ENCODE measurements around the gene PHKA2. TPM values are rescaled to one million over a fixed set of nuclear protein-coding genes. Genes with fewer than 3 reads are reported as not detected.

PHKA2 gene
- total RNA-seq, 1 donor from 2014 or later = 41.2 TPM

GRCh38 chrX:18964026-18964425 is 19.9 kb downstream of the PHKA2 start:
- no peak overlapping the region for H3K27ac ChIP-seq (replicated peaks)
- H3K27me3 ChIP-seq (ENCODE audit: low read depth) = no peaks in the 10 kb centered on the region
- H3K4me3 ChIP-seq = no peak overlapping the region
- no peaks in the 10 kb centered on the region for H3K36me3 ChIP-seq
- DNase-seq = no peak
- no peak for TF ChIP-seq CTCF (IDR thresholded peaks at IDR 0.05; ENCODE audit: borderline replicate concordance)
- intact Hi-C loops (cut with micrococcal nuclease) = no loop called here
- H3K4me1 ChIP-seq = peaks cover 10% of the 10 kb centered on the region
- H3K9me3 ChIP-seq (replicated peaks) = no peaks in the 10 kb centered on the region

GRCh38 chrX:18962329-18962728 is 21.6 kb downstream of the PHKA2 start:
- no peak for TF ChIP-seq CTCF (IDR thresholded peaks at IDR 0.05; ENCODE audit: borderline replicate concordance)
- intact Hi-C loops (cut with micrococcal nuclease) = no loop called here
- no peak overlapping the region for H3K27ac ChIP-seq (replicated peaks)

GRCh38 chrX:18961686-18962085 is 22.2 kb downstream of the PHKA2 start:
- intact Hi-C loops (cut with micrococcal nuclease) = no loop called here
- Histone ChIP-seq H3K36me3 (no peaks in the 10 kb centered on the region), H3K27me3 (ENCODE audit: low read depth) (no peaks in the 10 kb centered on the region), H3K4me3 (no peak overlapping the region), H3K4me1 (peaks cover 10% of the 10 kb centered on the region), H3K27ac (replicated peaks) (no peak overlapping the region), H3K9me3 (replicated peaks) (no peaks in the 10 kb centered on the region)
- DNase-seq = no peak
- TF ChIP-seq CTCF (IDR thresholded peaks at IDR 0.05; ENCODE audit: borderline replicate concordance) = no peak

More at GRCh38 chrX:18962329-18962728, 21.6 kb downstream of the PHKA2 start:
- DNase-seq = no peak
- Histone ChIP-seq H3K4me3 (no peak overlapping the region), H3K9me3 (replicated peaks) (no peaks in the 10 kb centered on the region), H3K36me3 (no peaks in the 10 kb centered on the region), H3K4me1 (peaks cover 10% of the 10 kb centered on the region), H3K27me3 (ENCODE audit: low read depth) (no peaks in the 10 kb centered on the region)

DNA sequence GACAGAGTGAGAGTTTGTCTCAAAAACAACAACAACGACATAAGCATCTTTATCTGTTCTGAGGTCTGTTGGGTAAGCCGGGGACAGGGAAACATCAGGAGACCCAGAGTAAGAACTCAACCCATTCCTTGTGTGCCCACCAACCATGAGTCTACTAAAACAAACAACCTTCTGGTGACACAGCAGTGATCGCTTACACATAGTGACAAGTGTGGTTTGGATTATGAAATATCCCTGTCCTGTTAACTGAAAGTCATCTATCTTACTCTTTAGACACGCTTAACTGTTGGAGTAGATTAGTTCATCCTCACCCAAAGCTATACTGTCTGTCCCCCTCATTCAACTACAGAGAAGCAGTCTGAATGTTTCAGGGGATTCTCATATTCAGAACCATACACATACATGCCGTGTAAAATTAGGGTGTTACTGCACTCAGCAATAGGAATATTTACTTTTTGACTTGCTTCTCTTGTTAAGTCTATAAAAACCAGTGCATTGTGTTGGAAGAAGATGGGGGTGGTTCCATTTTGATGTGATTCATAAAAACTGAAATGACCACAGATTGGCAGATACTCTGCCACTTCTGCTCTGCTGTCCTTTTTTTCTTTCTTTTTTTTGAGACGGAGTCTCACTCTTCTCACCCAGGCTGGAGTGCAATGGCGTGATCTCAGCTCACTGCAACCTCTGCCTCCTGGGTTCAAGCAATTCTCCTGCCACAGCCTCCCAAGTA is 27.4 kb downstream of the PHKA2 start:
- no peak for TF ChIP-seq CTCF (IDR thresholded peaks at IDR 0.05; ENCODE audit: borderline replicate concordance)
- Histone ChIP-seq H3K36me3 (no peaks in the 10 kb centered on the region), H3K4me1 (no peaks in the 10 kb centered on the region), H3K27ac (replicated peaks) (no peak overlapping the region), H3K27me3 (ENCODE audit: low read depth) (no peaks in the 10 kb centered on the region), H3K9me3 (replicated peaks) (no peaks in the 10 kb centered on the region), H3K4me3 (no peak overlapping the region)
- intact Hi-C loops (cut with micrococcal nuclease) = no loop called here
- no peak for DNase-seq

DNA sequence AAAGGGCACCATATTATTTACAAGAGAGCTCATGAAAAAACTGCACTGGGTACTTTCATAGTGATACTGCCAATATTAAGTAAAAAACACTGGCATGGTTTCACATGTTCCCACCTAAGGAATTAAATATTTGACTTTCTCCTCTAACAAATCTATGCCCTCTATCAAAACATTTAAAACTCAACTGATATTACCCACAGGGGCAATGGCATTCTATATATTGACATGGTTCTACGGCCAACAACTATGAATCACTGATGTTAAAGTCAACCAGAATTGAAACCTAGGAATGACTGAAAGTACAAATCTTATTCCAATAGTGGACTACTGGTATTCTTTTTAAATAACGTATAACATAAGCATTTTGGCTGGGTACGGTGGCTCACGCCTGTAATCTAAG is 28.2 kb downstream of the PHKA2 start:
- H3K27me3 ChIP-seq (ENCODE audit: low read depth) = no peaks in the 10 kb centered on the region
- no peaks in the 10 kb centered on the region for H3K36me3 ChIP-seq
- no peak for TF ChIP-seq CTCF (IDR thresholded peaks at IDR 0.05; ENCODE audit: borderline replicate concordance)
- no peaks in the 10 kb centered on the region for H3K9me3 ChIP-seq (replicated peaks)
- DNase-seq = no peak
- no peak overlapping the region for H3K27ac ChIP-seq (replicated peaks)
- no peaks in the 10 kb centered on the region for H3K4me1 ChIP-seq
- intact Hi-C loops (cut with micrococcal nuclease) = no loop called here
- H3K4me3 ChIP-seq = no peak overlapping the region
